Liver (tissue), 9 donors: ENCODE results near the gene JPH3. TPM values are rescaled to one million over a fixed set of nuclear protein-coding genes. Genes with fewer than 3 reads are reported as not detected.

Source experiments
- DNase-seq: peaks from one replicate; pipeline ENCODE4 v3.0.0-alpha.2; 2017; ENCODE audit warnings: low spot score
- H3K27ac ChIP-seq, 2 donors: one replicate each; pipeline ENCODE4 v1.7.0; 2013; ENCODE audit warnings: inconsistent platforms in 2 of 2, low read length in 2 of 2, control low read depth in 1 of 2, low read depth in 1 of 2, mild to moderate bottlenecking in 1 of 2
- H3K27me3 ChIP-seq, 4 donors: one replicate each; pipeline versions ENCODE4 v1.6.1 to v1.7.0; 2013; ENCODE audit warnings: low read length in 3 of 4, inconsistent platforms in 1 of 4, mild to moderate bottlenecking in 1 of 4, moderate library complexity in 1 of 4; ENCODE audit not compliant: control insufficient read depth in 4 of 4, insufficient read depth in 4 of 4
- H3K36me3 ChIP-seq, 4 donors: one replicate each; pipeline versions ENCODE4 v1.6.1 to v1.7.0; 2013; ENCODE audit warnings: low read length in 3 of 4, mild to moderate bottlenecking in 3 of 4, low read depth in 1 of 4, moderate library complexity in 1 of 4; ENCODE audit not compliant: control insufficient read depth in 4 of 4, insufficient read depth in 3 of 4
- H3K4me1 ChIP-seq, 4 donors: one replicate each; pipeline versions ENCODE4 v1.6.1 to v1.7.0; 2013; ENCODE audit warnings: low read length in 3 of 4, mild to moderate bottlenecking in 3 of 4, moderate library complexity in 1 of 4; ENCODE audit not compliant: control insufficient read depth in 4 of 4, insufficient read depth in 4 of 4
- H3K4me3 ChIP-seq, 3 donors: one replicate each; pipeline versions ENCODE4 v1.6.1 to v1.7.0; 2013; ENCODE audit warnings: low read length in 3 of 3, control low read depth in 1 of 3, low read depth in 1 of 3, mild to moderate bottlenecking in 1 of 3
- H3K9ac ChIP-seq, 2 donors: one replicate each; pipeline ENCODE4 v1.7.0; 2013; ENCODE audit warnings: low read length in 2 of 2, mild to moderate bottlenecking in 2 of 2, moderate library complexity in 2 of 2, control low read depth in 1 of 2, low read depth in 1 of 2
- H3K9me3 ChIP-seq, 4 donors: one replicate each; pipeline versions ENCODE4 v1.6.1 to v1.7.0; 2013; ENCODE audit warnings: low read length in 3 of 4; ENCODE audit not compliant: control insufficient read depth in 4 of 4
- ATF3 ChIP-seq: IDR thresholded peaks from 2 replicates; pipeline ENCODE4 v1.6.1; 2016; ENCODE audit warnings: antibody characterized with exemption
- CTCF ChIP-seq: fragments of 150-350 bp; IDR thresholded peaks from 2 replicates; pipeline ENCODE4 v1.5.1; 2017; ENCODE audit warnings: improper control_type of control experiment, low read depth, low read length; ENCODE audit not compliant: missing input control
- EGR1 ChIP-seq, 2 donors: IDR thresholded peaks; 2 replicates each; pipeline ENCODE4 v1.6.1; 2016 to 2018; ENCODE audit warnings: antibody characterized with exemption in 2 of 2, low read depth in 2 of 2
- FOXA1 ChIP-seq: IDR thresholded peaks from 2 replicates; pipeline ENCODE4 v1.6.1; 2016; ENCODE audit warnings: antibody characterized with exemption
- FOXA2 ChIP-seq: IDR thresholded peaks from 2 replicates; pipeline ENCODE4 v1.6.1; 2016; ENCODE audit warnings: antibody characterized with exemption
- HNF4A ChIP-seq, 2 donors: conservative IDR thresholded peaks; 2 replicates each; pipeline ENCODE4 v1.6.1; 2016; ENCODE audit warnings: antibody characterized with exemption in 2 of 2, mild to moderate bottlenecking in 2 of 2
- HNF4G ChIP-seq: IDR thresholded peaks from 2 replicates; pipeline ENCODE4 v1.6.1; 2016; ENCODE audit warnings: antibody characterized with exemption
- JUND ChIP-seq, 2 donors: IDR thresholded peaks; 2 replicates each; pipeline ENCODE4 v1.6.1; 2016; ENCODE audit warnings: antibody characterized with exemption in 2 of 2
- MAX ChIP-seq: IDR thresholded peaks from 2 replicates; pipeline ENCODE4 v1.6.1; 2016; ENCODE audit warnings: antibody characterized with exemption
- NR2F2 ChIP-seq: IDR thresholded peaks from 2 replicates; pipeline ENCODE4 v1.6.1; 2016; ENCODE audit warnings: antibody characterized with exemption
- RAD21 ChIP-seq, 2 donors: IDR thresholded peaks; 2 replicates each; pipeline ENCODE4 v1.6.1; 2016; ENCODE audit warnings: antibody characterized with exemption in 2 of 2, mild to moderate bottlenecking in 2 of 2
- REST ChIP-seq: IDR thresholded peaks from 2 replicates; pipeline ENCODE4 v1.6.1; 2016; ENCODE audit warnings: antibody characterized with exemption, mild to moderate bottlenecking
- RXRA ChIP-seq, 2 donors: IDR thresholded peaks; 2 replicates each; pipeline ENCODE4 v1.6.1; 2017 to 2018; ENCODE audit warnings: antibody characterized with exemption in 2 of 2, mild to moderate bottlenecking in 1 of 2
- SP1 ChIP-seq: IDR thresholded peaks from 2 replicates; pipeline ENCODE4 v1.6.1; 2018; ENCODE audit warnings: antibody characterized with exemption, mild to moderate bottlenecking
- TAF1 ChIP-seq: conservative IDR thresholded peaks from 2 replicates; pipeline ENCODE4 v1.6.1; 2016; ENCODE audit warnings: antibody characterized with exemption, mild to moderate bottlenecking
- YY1 ChIP-seq: IDR thresholded peaks from 2 replicates; pipeline ENCODE4 v1.6.1; 2016; ENCODE audit warnings: antibody characterized with exemption, mild to moderate bottlenecking
- ZBTB33 ChIP-seq: IDR thresholded peaks from 2 replicates; pipeline ENCODE4 v1.6.1; 2016; ENCODE audit warnings: antibody characterized with exemption
- WGBS: extraction: QIAGEN DNeasy Blood & Tissue Kit; methylation state at CpG from one replicate; pipeline ENCODE4 v1.1.7; 2013; 5-methylcytosine and 5-hydroxymethylcytosine counted together
- polyA plus RNA-seq, 2 donors: library from polyadenylated mRNA; stranded (reverse) in 1 of 2; unstranded in 1 of 2; fragments of 200-250 nt in 1 of 2; fragments of >200 nt in 1 of 2; fragmentation: Nextera tagmentation in 1 of 2; extraction: Ambion mirVana in 1 of 2; gene quantifications; one replicate each; pipeline versions ENCODE4 v1.2.1 to v1.2.3, GENCODE V29; 2013 to 2015
- total RNA-seq, 2 donors: library from RNA; depleted of rRNA; stranded (reverse); fragments of >200 nt; gene quantifications; one replicate each; pipeline ENCODE4 v1.2.3, GENCODE V29; 2014
- donor health status: healthy.
- donor health status: healthy.
- donor health status: healthy.
- donor health status: healthy.
- donor health status: healthy.

The JPH3 gene
- total and polyA plus RNA-seq, 4 donors, result under 0.01 to 0.09 (median 0.04) TPM

GRCh38 chr16:87575027-87575804 is 27.1 kb upstream of the JPH3 start:
- H3K27me3 ChIP-seq, result no peaks in the 10 kb centered on the region
- 62% methylated on average over 13 of the region's 13 CpGs for WGBS
- TF ChIP-seq NR2F2 (peak; percentile 50), HNF4G (no peak), RXRA (IDR thresholded peaks at IDR 0.05) (no peak), REST (no peak), FOXA1 (no peak), RAD21 (IDR thresholded peaks at IDR 0.05) (peak in 1 of 2 donors; percentile 9), SP1 (no peak), CTCF (no peak), EGR1 (IDR thresholded peaks at IDR 0.05; ENCODE audit: low read depth in 2 of 2) (no peak), ZBTB33 (no peak), MAX (no peak), YY1 (no peak), FOXA2 (no peak), ATF3 (no peak)

GRCh38 chr16:87576171-87576570 is 26.1 kb upstream of the JPH3 start:
- DNase-seq, result no peak
- Histone ChIP-seq H3K27me3 (no peaks in the 10 kb centered on the region), H3K27ac (no peak overlapping the region), H3K36me3 (no peaks in the 10 kb centered on the region), H3K4me3 (no peak overlapping the region), H3K4me1 (peaks cover 0 to 7% (median 0%) of the 10 kb centered on the region in 4 donors), H3K9me3 (no peaks in the 10 kb centered on the region), H3K9ac (no peak overlapping the region)
- WGBS, result 68% methylated on average over 16 of the region's 16 CpGs
- TF ChIP-seq HNF4A (conservative IDR thresholded peaks at IDR 0.05) (no peak), YY1 (no peak), MAX (no peak), JUND (IDR thresholded peaks at IDR 0.05) (no peak), FOXA1 (no peak), EGR1 (IDR thresholded peaks at IDR 0.05; ENCODE audit: low read depth in 2 of 2) (no peak), NR2F2 (no peak), TAF1 (no peak), RAD21 (IDR thresholded peaks at IDR 0.05) (no peak), SP1 (no peak), CTCF (no peak), REST (no peak)

More at GRCh38 chr16:87575027-87575804, 27.1 kb upstream of the JPH3 start:
- Histone ChIP-seq H3K27ac (no peak overlapping the region), H3K9ac (no peak overlapping the region), H3K36me3 (no peaks in the 10 kb centered on the region), H3K4me1 (peaks cover 0 to 13% (median 2%) of the 10 kb centered on the region in 4 donors), H3K4me3 (no peak overlapping the region), H3K9me3 (no peaks in the 10 kb centered on the region)
- DNase-seq, result no peak
